Measurements from ENCODE around the gene MBLAC1.

Gene MBLAC1

GRCh38 chr7:100152937-100153666, 26.3 kb downstream of the MBLAC1 start:
- in situ Hi-C loops (cut with HindIII; ENCODE audit: low sequenced_read_pairs), result no loop called here

DNA sequence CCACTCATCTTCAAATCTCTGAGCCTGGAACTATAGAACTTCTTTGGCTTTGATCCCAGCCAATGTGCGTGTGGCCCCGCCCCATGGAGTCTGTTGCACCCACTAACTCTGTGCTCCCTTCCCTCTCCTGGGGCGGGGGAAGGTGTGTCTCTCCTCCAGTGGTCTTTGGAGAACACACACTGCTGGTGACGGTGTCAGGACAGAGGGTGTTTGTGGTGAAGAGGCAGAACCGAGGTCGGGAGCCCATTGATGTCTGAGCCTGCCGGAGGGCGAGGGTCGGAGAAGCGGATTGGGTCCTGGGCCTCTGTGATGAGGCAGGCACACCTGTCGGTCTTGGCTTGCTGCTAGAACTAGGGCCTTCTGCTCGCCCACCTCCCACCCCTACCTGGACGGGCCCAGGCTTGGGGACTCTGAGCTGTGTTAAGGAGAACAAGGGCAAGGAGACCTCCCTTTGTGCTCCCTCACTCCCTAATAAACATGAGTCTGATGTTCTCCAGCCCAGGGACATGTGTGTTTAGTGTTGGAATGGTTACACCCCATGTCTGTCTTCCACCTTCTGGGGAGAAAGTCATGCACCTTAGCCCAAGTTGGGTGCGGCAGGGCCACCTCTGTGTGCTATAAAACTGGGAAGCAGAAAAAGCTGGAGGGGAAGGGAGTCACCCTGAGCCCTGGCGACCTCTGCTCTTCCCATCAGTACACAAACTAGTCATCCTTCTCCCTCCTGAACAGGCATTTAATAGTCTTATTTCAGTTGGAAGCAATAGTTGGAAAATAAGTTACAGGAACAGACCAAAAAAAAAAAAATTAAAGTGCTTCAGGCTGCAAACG, 27.2 kb downstream of the MBLAC1 start:
- in situ Hi-C loops (cut with HindIII; ENCODE audit: low sequenced_read_pairs), result no loop called here

- in situ Hi-C loops (cut with HindIII; ENCODE audit: low sequenced_read_pairs), result no loop called here
Observed at GRCh38 chr7:100154651-100155491, 28.1 kb downstream of the MBLAC1 start.

DNA sequence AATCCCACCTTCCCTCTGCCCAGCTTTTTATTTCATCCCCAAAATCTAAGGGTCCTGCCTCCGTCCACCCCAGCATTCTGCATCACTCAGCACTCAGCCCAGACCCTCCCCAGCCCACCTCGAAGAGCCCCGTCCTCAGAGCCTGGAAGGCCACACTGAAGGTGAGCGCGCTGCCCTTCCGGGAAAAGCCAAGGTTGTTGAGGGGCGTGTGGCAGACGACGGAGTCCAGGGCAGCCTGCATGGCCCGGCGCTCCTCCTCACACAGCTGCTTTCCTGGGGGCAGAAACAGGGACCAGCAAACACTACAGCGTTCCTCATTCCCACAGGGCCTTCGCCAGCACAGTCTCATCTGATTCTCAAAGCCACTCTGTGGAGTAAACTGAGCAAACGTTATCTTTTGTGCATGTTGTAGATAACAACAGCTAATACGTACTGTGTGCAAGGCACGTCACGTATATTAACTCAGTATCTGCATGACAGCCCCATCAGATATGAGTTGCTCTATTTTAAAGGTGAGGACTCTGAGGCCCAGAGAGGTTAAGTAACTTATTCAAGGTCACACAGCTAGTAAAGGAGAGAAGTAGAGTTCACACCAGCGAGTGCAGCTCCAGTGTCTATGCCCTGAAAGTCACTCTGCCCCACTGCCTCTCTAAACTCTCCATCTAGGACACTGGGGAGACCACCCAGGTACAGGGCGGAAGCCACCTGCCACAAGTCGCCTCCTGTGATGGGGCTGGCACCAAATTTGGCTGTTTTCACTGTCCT, 29.0 kb downstream of the MBLAC1 start:
- in situ Hi-C loops (cut with HindIII; ENCODE audit: low sequenced_read_pairs), result no loop called here

GRCh38 chr7:100156331-100157068, 29.7 kb downstream of the MBLAC1 start:
- in situ Hi-C loops (cut with HindIII; ENCODE audit: low sequenced_read_pairs), result no loop called here

- in situ Hi-C loops (cut with HindIII; ENCODE audit: low sequenced_read_pairs), result no loop called here
Observed at GRCh38 chr7:100157069-100157333, 30.2 kb downstream of the MBLAC1 start.

- in situ Hi-C loops (cut with HindIII; ENCODE audit: low sequenced_read_pairs), result no loop called here
Observed at GRCh38 chr7:100157334-100158228, 30.8 kb downstream of the MBLAC1 start.

- in situ Hi-C loops (cut with HindIII; ENCODE audit: low sequenced_read_pairs), result no loop called here
Observed at GRCh38 chr7:100158229-100159098, 31.7 kb downstream of the MBLAC1 start, which contains the start of gene TRAPPC14. TSS of gene TRAPPC14 (minus strand) at chr7:100158723. CDS start at chr7:100158499, 224 bp downstream.

- in situ Hi-C loops (cut with HindIII; ENCODE audit: low sequenced_read_pairs), result no loop called here
Observed at GRCh38 chr7:100159099-100159623, 32.4 kb downstream of the MBLAC1 start.

DNA sequence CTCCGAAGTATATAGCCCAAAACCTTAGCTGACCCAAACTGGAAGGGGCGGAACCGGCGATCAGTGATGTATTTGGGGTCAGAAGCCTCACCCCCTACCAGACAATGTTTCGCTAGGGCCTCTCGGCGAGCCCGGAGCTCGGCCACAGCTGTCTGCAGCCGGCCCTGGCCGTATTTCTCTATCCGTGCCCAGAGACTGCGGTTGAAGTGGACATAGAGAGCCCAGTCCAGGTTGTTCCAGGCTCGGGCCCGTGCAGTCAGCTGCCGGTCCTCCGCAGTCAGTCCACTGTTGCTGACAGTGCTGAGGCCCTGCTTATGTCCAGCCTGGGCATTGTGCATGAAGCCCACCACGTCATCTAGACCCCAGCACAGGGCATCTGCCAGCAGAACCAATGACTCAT, 33.3 kb downstream of the MBLAC1 start:
- in situ Hi-C loops (cut with HindIII; ENCODE audit: low sequenced_read_pairs), result no loop called here

- in situ Hi-C loops (cut with HindIII; ENCODE audit: low sequenced_read_pairs), result no loop called here
Observed at GRCh38 chr7:100163006-100163531, 36.3 kb downstream of the MBLAC1 start.

GRCh38 chr7:100163871-100164270, 37.1 kb downstream of the MBLAC1 start:
- in situ Hi-C loops (cut with HindIII; ENCODE audit: low sequenced_read_pairs), result no loop called here

- in situ Hi-C loops (cut with HindIII; ENCODE audit: low sequenced_read_pairs), result no loop called here
Observed at GRCh38 chr7:100166317-100166940, 39.7 kb downstream of the MBLAC1 start.

DNA sequence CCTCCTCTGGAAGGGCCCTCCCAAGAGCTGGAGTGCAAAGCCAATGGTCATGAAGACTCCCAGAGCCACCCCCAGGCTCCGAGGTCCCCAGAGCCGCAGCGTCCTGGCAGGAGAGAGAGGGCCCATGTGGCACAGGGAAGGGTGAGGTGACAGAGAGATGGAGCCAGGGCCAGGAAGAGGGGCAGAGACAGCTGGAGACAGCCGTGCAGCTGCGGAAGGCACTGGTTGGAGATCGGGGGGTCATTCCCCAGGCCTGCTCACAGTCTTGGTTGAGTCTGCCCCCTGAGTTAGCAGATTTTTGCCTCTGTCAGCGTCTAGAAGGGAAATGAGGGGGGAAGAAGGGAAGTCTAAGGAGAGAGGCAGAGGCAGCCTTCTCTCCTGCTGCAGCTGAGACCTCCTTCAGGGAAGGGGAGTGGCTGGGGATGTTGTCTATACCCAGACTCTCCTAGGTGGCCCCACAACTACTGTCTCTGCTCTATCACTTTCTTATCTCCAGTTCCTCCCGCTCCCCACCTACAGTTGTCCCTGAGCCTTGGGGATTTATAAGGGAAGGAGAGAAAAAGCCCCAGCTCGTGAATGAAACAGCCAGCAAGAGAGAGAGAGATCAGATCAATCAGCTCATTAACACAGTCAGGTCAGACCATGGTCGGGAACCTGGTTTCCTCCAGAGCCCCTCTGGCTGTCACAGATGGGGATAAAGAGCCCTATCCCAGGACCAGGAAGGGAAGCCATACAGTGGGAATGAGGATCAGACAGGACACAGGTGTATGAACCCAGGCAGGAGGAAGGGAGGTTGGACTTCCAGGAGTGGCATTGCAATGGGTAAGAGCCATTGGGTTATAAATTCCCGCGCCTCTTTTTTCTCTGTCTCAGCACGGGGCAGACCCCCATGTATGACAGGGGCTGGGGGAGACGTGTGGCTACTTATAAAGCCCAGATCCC, 40.5 kb downstream of the MBLAC1 start:
- in situ Hi-C loops (cut with HindIII; ENCODE audit: low sequenced_read_pairs), result no loop called here

DNA sequence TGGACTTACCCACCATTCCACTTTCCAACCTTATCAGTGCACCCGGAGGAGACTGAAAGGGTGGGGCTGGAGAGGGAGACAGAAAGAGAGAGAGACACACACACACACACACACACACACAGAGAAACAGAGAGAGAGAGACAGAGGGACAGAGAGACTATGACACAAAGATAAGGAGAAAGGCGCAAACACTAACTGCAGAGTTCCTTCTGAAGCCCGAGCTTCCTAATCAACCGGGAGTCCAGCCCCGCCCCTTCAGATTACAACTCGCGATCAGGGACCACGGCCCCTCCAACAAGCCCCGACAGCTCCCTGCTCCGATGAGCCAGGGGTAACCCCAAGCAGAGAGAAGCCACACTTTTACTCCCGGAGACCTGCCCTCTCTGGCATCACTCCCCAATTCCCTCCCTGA, 41.2 kb downstream of the MBLAC1 start:
- in situ Hi-C loops (cut with HindIII; ENCODE audit: low sequenced_read_pairs), result no loop called here

Data from endothelial cell of hepatic sinusoid (primary cell).